IMR-90 (cell line): ENCODE measurements around the gene USP47. TPM values are rescaled to one million over a fixed set of nuclear protein-coding genes. Genes with fewer than 3 reads are reported as not detected.

Experiments
- ATAC-seq: fragments of 200-7000 bp; cut with Tn5 transposase; 2 replicates; pipeline ENCODE4 v1.9.1; 2020; ENCODE audit warnings: low read depth, mild to moderate bottlenecking, moderate library complexity
- BruUV-seq: library from RNA; stranded (reverse); fragments of 400-500 nt; replicated peaks from 2 replicates; lab custom pipeline; 2021; lab: Mats Ljungman, UMichigan
- CTCF ChIA-PET: fragments of 300-600 bp; formaldehyde crosslinking; extraction: SDS; loops from one replicate; lab custom pipeline; 2021; ENCODE audit warnings: antibody characterized with exemption; lab: Yijun Ruan, JAX
- POLR2A ChIA-PET: fragments of 300-600 bp; sonication (Branson Sonifier 250); formaldehyde crosslinking; loops from one replicate; lab custom pipeline; 2022; ENCODE audit warnings: antibody characterized with exemption; ENCODE audit not compliant: unreplicated experiment; lab: Charles Lee
- DNase-seq: peaks from one replicate; pipeline ENCODE4 v3.0.0; 2013
- H2AFZ ChIP-seq: replicated peaks from 2 replicates; pipeline ENCODE3; 2013; ENCODE audit warnings: low read length, mild to moderate bottlenecking; ENCODE audit not compliant: poor library complexity
- H2AK5ac ChIP-seq: 2 replicates; pipeline ENCODE4 v1.6.1; 2013; ENCODE audit warnings: low read depth, low read length, inconsistent platforms
- H2AK9ac ChIP-seq: replicated peaks from 2 replicates; pipeline ENCODE3; 2013; ENCODE audit warnings: mild to moderate bottlenecking, low read depth, low read length, moderate library complexity; ENCODE audit not compliant: poor library complexity
- H2BK120ac ChIP-seq: 2 replicates; pipeline ENCODE4 v1.6.1; 2013; ENCODE audit warnings: low read depth, low read length, inconsistent platforms
- H2BK15ac ChIP-seq: 3 replicates; pipeline ENCODE4 v1.6.1; 2013; ENCODE audit warnings: low read depth, low read length, inconsistent platforms
- H2BK20ac ChIP-seq: 2 replicates; pipeline ENCODE4 v1.6.1; 2013; ENCODE audit warnings: low read depth, mild to moderate bottlenecking, inconsistent platforms, low read length, moderate library complexity
- H2BK5ac ChIP-seq: 2 replicates; pipeline ENCODE4 v1.6.1; 2013; ENCODE audit warnings: mild to moderate bottlenecking, low read depth, low read length, inconsistent platforms; ENCODE audit not compliant: poor library complexity, severe bottlenecking
- H3K14ac ChIP-seq: replicated peaks from 2 replicates; pipeline ENCODE4 v1.6.1; 2013; ENCODE audit warnings: low read depth, low read length, inconsistent platforms
- H3K18ac ChIP-seq: 2 replicates; pipeline ENCODE4 v1.6.1; 2013; ENCODE audit warnings: low read depth, low read length, control low read depth
- H3K23ac ChIP-seq: 2 replicates; pipeline ENCODE4 v1.6.1; 2013; ENCODE audit warnings: low read depth, low read length, inconsistent platforms
- H3K27ac ChIP-seq: 2 replicates; pipeline ENCODE4 v1.5.1; 2013; ENCODE audit warnings: mild to moderate bottlenecking, control low read depth, low read length; ENCODE audit not compliant: insufficient read depth
- H3K27me3 ChIP-seq: 2 replicates; pipeline ENCODE4 v1.6.1; 2013; ENCODE audit warnings: low read length; ENCODE audit not compliant: control insufficient read depth, insufficient read depth
- H3K36me3 ChIP-seq: 2 replicates; pipeline ENCODE4 v1.6.1; 2013; ENCODE audit warnings: low read length, mixed read lengths; ENCODE audit not compliant: control insufficient read depth, insufficient read depth
- H3K4ac ChIP-seq: 2 replicates; pipeline ENCODE4 v1.6.1; 2013; ENCODE audit warnings: low read depth, low read length, inconsistent platforms
- H3K4me1 ChIP-seq: 2 replicates; pipeline ENCODE4 v1.6.1; 2013; ENCODE audit warnings: low read length, mixed read lengths; ENCODE audit not compliant: control insufficient read depth, insufficient read depth
- H3K4me2 ChIP-seq: 2 replicates; pipeline ENCODE4 v1.6.1; 2013; ENCODE audit warnings: low read depth, mild to moderate bottlenecking, control low read depth, low read length, moderate library complexity
- H3K4me3 ChIP-seq: 2 replicates; pipeline ENCODE4 v1.5.1; 2013; ENCODE audit warnings: low read depth, mild to moderate bottlenecking, control low read depth, low read length, moderate library complexity; ENCODE audit not compliant: insufficient read depth
- H3K56ac ChIP-seq: 2 replicates; pipeline ENCODE4 v1.6.1; 2013; ENCODE audit warnings: low read length, inconsistent platforms; ENCODE audit not compliant: insufficient read depth; ENCODE audit errors: extremely low read depth
- H3K79me1 ChIP-seq, 2 experiments: 2 replicates each; pipeline ENCODE4 v1.6.1; 2013; ENCODE audit warnings: low read length in 2 of 2, inconsistent platforms in 1 of 2, low read depth in 1 of 2
- H3K9ac ChIP-seq: 2 replicates; pipeline ENCODE4 v1.6.1; 2013; ENCODE audit warnings: low read depth, low read length, control low read depth
- H3K9me1 ChIP-seq: 2 replicates; pipeline ENCODE4 v1.6.1; 2013; ENCODE audit warnings: low read length, inconsistent platforms; ENCODE audit not compliant: insufficient read depth
- H3K9me3 ChIP-seq: 2 replicates; pipeline ENCODE4 v1.6.1; 2013; ENCODE audit warnings: low read length; ENCODE audit not compliant: control insufficient read depth, insufficient read depth
- H4K20me1 ChIP-seq: 2 replicates; pipeline ENCODE4 v1.6.1; 2013; ENCODE audit warnings: low read length, inconsistent platforms; ENCODE audit not compliant: insufficient read depth
- H4K5ac ChIP-seq: 2 replicates; pipeline ENCODE4 v1.6.1; 2013; ENCODE audit warnings: mild to moderate bottlenecking, low read depth, low read length, control low read depth
- H4K8ac ChIP-seq, 2 experiments: 2 replicates each; pipeline ENCODE4 v1.6.1; 2013; ENCODE audit warnings: low read depth in 2 of 2, low read length in 2 of 2, control low read depth in 1 of 2, inconsistent platforms in 1 of 2
- H4K91ac ChIP-seq: 2 replicates; pipeline ENCODE4 v1.6.1; 2013; ENCODE audit warnings: low read depth, low read length, inconsistent platforms; ENCODE audit not compliant: insufficient read depth
- BHLHE40 ChIP-seq: fragments of 150-350 bp; IDR thresholded peaks from 2 replicates; pipeline ENCODE4 v1.6.1; 2016; ENCODE audit warnings: mild to moderate bottlenecking, low read depth, low read length
- CHD1 ChIP-seq: IDR thresholded peaks from 2 replicates; pipeline ENCODE4 v1.6.1; 2012; ENCODE audit warnings: low read depth, low read length, improper control_type of control experiment
- CTCF ChIP-seq: conservative IDR thresholded peaks from 2 replicates; pipeline ENCODE4 v1.5.1; 2012; ENCODE audit warnings: mild to moderate bottlenecking, low read depth, low read length, improper control_type of control experiment
- ELK1 ChIP-seq: fragments of 150-350 bp; IDR thresholded peaks from 2 replicates; pipeline ENCODE4 v1.6.1; 2016; ENCODE audit warnings: low read depth, mild to moderate bottlenecking, low read length, moderate library complexity, borderline replicate concordance
- FOS ChIP-seq: fragments of 150-350 bp; IDR thresholded peaks from 2 replicates; pipeline ENCODE4 v1.6.1; 2016; ENCODE audit warnings: low read depth, low read length
- MAFK ChIP-seq: IDR thresholded peaks from 2 replicates; pipeline ENCODE4 v1.6.1; 2012; ENCODE audit warnings: low read depth, low read length, improper control_type of control experiment
- MAZ ChIP-seq: IDR thresholded peaks from 2 replicates; pipeline ENCODE4 v1.6.1; 2012; ENCODE audit warnings: low read depth, mild to moderate bottlenecking, low read length, improper control_type of control experiment, moderate library complexity, borderline replicate concordance
- MXI1 ChIP-seq: IDR thresholded peaks from 2 replicates; pipeline ENCODE4 v1.6.1; 2012; ENCODE audit warnings: low read depth, mild to moderate bottlenecking, low read length, moderate library complexity, borderline replicate concordance
- NFE2L2 ChIP-seq: fragments of 150-350 bp; IDR thresholded peaks from 2 replicates; pipeline ENCODE4 v1.6.1; 2016; ENCODE audit warnings: low read depth, mild to moderate bottlenecking, low read length
- POLR2A ChIP-seq: IDR thresholded peaks from 2 replicates; pipeline ENCODE4 v1.6.1; 2012; ENCODE audit warnings: mild to moderate bottlenecking, low read depth, low read length
- RAD21 ChIP-seq: IDR thresholded peaks from 2 replicates; pipeline ENCODE4 v1.6.1; 2012; ENCODE audit warnings: low read length, improper control_type of control experiment
- RCOR1 ChIP-seq: IDR thresholded peaks from 2 replicates; pipeline ENCODE4 v1.6.1; 2012; ENCODE audit warnings: mild to moderate bottlenecking, low read length, improper control_type of control experiment; ENCODE audit not compliant: insufficient replicate concordance
- RFX5 ChIP-seq: IDR thresholded peaks from 2 replicates; pipeline ENCODE4 v1.8.0; 2012; ENCODE audit warnings: low read depth, mild to moderate bottlenecking, low read length, moderate library complexity
- SMC3 ChIP-seq: fragments of 150-350 bp; IDR thresholded peaks from 2 replicates; pipeline ENCODE4 v1.6.1; 2016; ENCODE audit warnings: low read depth, mild to moderate bottlenecking, antibody characterized with exemption, low read length, moderate library complexity
- USF2 ChIP-seq: fragments of 150-350 bp; IDR thresholded peaks from 2 replicates; pipeline ENCODE4 v1.6.1; 2017; ENCODE audit warnings: mild to moderate bottlenecking, antibody characterized with exemption, low read length, low read depth
- WGBS, 2 experiments: methylation state at CpG; one replicate each; pipeline versions ENCODE4 v1.1.5 to v1.1.7; 2013; ENCODE audit warnings: missing lambda C conversion rate in 2 of 2; ENCODE audit not compliant: insufficient read length in 1 of 2; ENCODE audit errors: extremely low coverage in 2 of 2; 5-methylcytosine and 5-hydroxymethylcytosine counted together
- dilution Hi-C: fragments of 300-500 bp; cut with HindIII; formaldehyde crosslinking; loops from one replicate; pipeline ENCODE4 v1.14.3; 2018; ENCODE audit warnings: low sequenced_read_pairs; ENCODE audit not compliant: unreplicated experiment
- in situ Hi-C: fragments of 300-500 bp; cut with MboI; formaldehyde crosslinking; loops from 3 replicates; pipeline ENCODE4 v1.14.3; 2019; ENCODE audit warnings: low sequenced_read_pairs, inconsistent platforms, mixed read lengths
- intact Hi-C: fragments of 100-400 bp; cut with micrococcal nuclease; formaldehyde crosslinking; loops from 2 replicates; pipeline ENCODE4 v1.10.0; 2022
- polyA plus RNA-seq, 3 experiments: library from polyadenylated mRNA; depleted of rRNA; stranded (reverse); fragments of >200 nt; gene quantifications; 2 replicates each; pipeline ENCODE4 v1.2.3, GENCODE V29; 2012; ENCODE audit warnings: low replicate concordance in 1 of 3
- total RNA-seq: library from RNA; depleted of rRNA; stranded (reverse); fragments of >200 nt; gene quantifications from 2 replicates; pipeline ENCODE4 v1.2.3, GENCODE V29; 2012

The USP47 gene
- total and polyA plus RNA-seq, 2 of the 4 experiments (the other 2 are of a cell fraction): 15.0 to 110 TPM

- in situ Hi-C loops: loop anchor here (10.0 kb wide), 1 partner anchor 113 kb away; no protein-coding TSS in a partner anchor
- POLR2A ChIA-PET: no interaction called here
- dilution Hi-C loops: no loop called here
- Histone ChIP-seq H2BK20ac (no peak overlapping the region), H3K27ac (no peak overlapping the region), H2BK120ac (no peak overlapping the region), H3K4me1 (peaks cover 3% of the 10 kb centered on the region), H2AK5ac (no peak overlapping the region), H2AK9ac (no peak overlapping the region), H2AFZ (no peak overlapping the region), H2BK5ac (peak overlapping the region; percentile 60), H2BK15ac (no peak overlapping the region), H3K9me3 (no peaks in the 10 kb centered on the region), H4K91ac (no peak overlapping the region), H4K8ac (no peak overlapping the region), H3K9me1 (peaks cover 3% of the 10 kb centered on the region; the same call in 1 of the 2 replicates), H4K20me1 (no peaks in the 10 kb centered on the region), H3K4me2 (no peak overlapping the region), H4K5ac (no peak overlapping the region), H3K23ac (no peak overlapping the region), H3K79me1 (peaks cover 16 to 22% of the 10 kb centered on the region in 2 experiments), H3K56ac (no peak overlapping the region), H3K4ac (0 out of 2 replicates have a peak overlapping the region, but pooled peaks have one; percentile 40), H3K27me3 (no peaks in the 10 kb centered on the region), H3K9ac (no peak overlapping the region), H3K18ac (no peak overlapping the region), H3K4me3 (no peak overlapping the region), H3K14ac (no peak overlapping the region), H3K36me3 (peaks cover 7% of the 10 kb centered on the region)
- WGBS, 2 experiments: no CpG with 5 or more reads among the region's 5 CpGs
- intact Hi-C loops: loop anchor here (1.0 to 5.0 kb wide), 3 partner anchors 113 to 351 kb away; no protein-coding TSS in a partner anchor
- CTCF ChIA-PET: interaction anchor here (0.6 to 2.2 kb wide), 4 partner anchors 10 to 345 kb away, joined by 3 to 13 read pairs (median 4); no protein-coding TSS in a partner anchor
- no TSS peak for BruUV-seq
- peak; percentile 53 for ATAC-seq
- peak; percentile 74 for DNase-seq
- no peak for TF ChIP-seq ELK1
- 0 out of 2 replicates have a peak, but pooled peaks have one; percentile 13 for TF ChIP-seq BHLHE40
- TF ChIP-seq RAD21: peak; percentile 78
- TF ChIP-seq MAZ: no peak
- no peak for TF ChIP-seq RCOR1
- TF ChIP-seq MAFK: no peak
- TF ChIP-seq MXI1: no peak
- no peak for TF ChIP-seq NFE2L2
- TF ChIP-seq FOS: no peak
- peak; percentile 74 for TF ChIP-seq CTCF
- no peak for TF ChIP-seq RFX5
- no peak for TF ChIP-seq CHD1
- peak; percentile 92 for TF ChIP-seq USF2
- TF ChIP-seq SMC3: peak; percentile 71
- no peak for TF ChIP-seq POLR2A
These were observed 89.8 kb downstream of the USP47 start for GRCh38 chr11:11931461-11932055.
